HG03103 (cell line): ENCODE results near the gene SLC6A19.

Experiments
- ATAC-seq: cut with Tn5 transposase; IDR thresholded peaks from one replicate; pipeline ENCODE4 v1.9.1; 2021; ENCODE audit warnings: low read depth; ENCODE audit not compliant: unreplicated experiment

Gene SLC6A19

GRCh38 chr5:1205255-1206180 lies 4.1 kb downstream of the SLC6A19 start:
- ATAC-seq, result no peak

- ATAC-seq, result no peak
These were observed 5.4 kb downstream of the SLC6A19 start for GRCh38 chr5:1206521-1207412.

- ATAC-seq, result no peak
These were observed 6.2 kb downstream of the SLC6A19 start for GRCh38 chr5:1207555-1207954.

- ATAC-seq, result no peak
These were observed 6.9 kb downstream of the SLC6A19 start for GRCh38 chr5:1208221-1208742.

GRCh38 chr5:1208743-1209488 lies 7.5 kb downstream of the SLC6A19 start:
- no peak for ATAC-seq

GRCh38 chr5:1209489-1209852 lies 8.1 kb downstream of the SLC6A19 start:
- no peak for ATAC-seq

GRCh38 chr5:1209896-1210776 lies 8.7 kb downstream of the SLC6A19 start:
- ATAC-seq, result no peak

GRCh38 chr5:1210832-1211251 lies 9.4 kb downstream of the SLC6A19 start:
- ATAC-seq, result no peak

- no peak for ATAC-seq
These were observed 10.3 kb downstream of the SLC6A19 start for GRCh38 chr5:1211701-1212100.

GRCh38 chr5:1212271-1212670 lies 10.9 kb downstream of the SLC6A19 start:
- ATAC-seq, result no peak

GRCh38 chr5:1212881-1213280 lies 11.5 kb downstream of the SLC6A19 start:
- ATAC-seq, result no peak

- ATAC-seq, result no peak
These were observed 12.2 kb downstream of the SLC6A19 start for GRCh38 chr5:1213508-1214162.

GRCh38 chr5:1214163-1214935 lies 13.0 kb downstream of the SLC6A19 start:
- ATAC-seq, result no peak

- ATAC-seq, result no peak
These were observed 13.5 kb downstream of the SLC6A19 start for GRCh38 chr5:1214936-1215220.

- no peak for ATAC-seq
These were observed 14.1 kb downstream of the SLC6A19 start for GRCh38 chr5:1215320-1216096.

GRCh38 chr5:1216211-1216917 lies 15.0 kb downstream of the SLC6A19 start:
- no peak for ATAC-seq

- no peak for ATAC-seq
These were observed 15.5 kb downstream of the SLC6A19 start for GRCh38 chr5:1216918-1217295.
